Activated gamma-delta T cell (primary cell): ENCODE data around the gene KLF13.

Experiments
- DNase-seq: peaks from one replicate; lab custom pipeline; 2025; lab: John Stamatoyannopoulos, UW

Gene KLF13

DNA sequence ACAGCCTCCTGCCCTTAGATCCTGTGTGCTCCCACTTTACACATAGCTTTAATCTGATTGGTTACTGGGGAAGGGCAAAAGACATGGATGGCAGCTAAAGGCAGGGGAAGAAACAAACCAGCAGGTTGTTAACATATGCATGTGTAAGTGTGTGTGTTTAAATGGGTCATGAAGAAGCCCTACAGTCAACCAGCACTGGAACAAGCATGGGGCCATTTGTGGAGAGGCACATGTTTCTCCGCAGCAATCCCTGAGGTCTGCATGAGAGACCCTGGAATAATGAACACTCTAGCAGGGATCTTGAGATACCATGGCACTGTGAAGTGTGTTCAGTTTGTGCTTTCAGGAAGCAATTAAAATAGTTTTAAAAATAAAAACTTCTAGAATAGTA is 6.0 kb downstream of the KLF13 start:
- no peak for DNase-seq

DNA sequence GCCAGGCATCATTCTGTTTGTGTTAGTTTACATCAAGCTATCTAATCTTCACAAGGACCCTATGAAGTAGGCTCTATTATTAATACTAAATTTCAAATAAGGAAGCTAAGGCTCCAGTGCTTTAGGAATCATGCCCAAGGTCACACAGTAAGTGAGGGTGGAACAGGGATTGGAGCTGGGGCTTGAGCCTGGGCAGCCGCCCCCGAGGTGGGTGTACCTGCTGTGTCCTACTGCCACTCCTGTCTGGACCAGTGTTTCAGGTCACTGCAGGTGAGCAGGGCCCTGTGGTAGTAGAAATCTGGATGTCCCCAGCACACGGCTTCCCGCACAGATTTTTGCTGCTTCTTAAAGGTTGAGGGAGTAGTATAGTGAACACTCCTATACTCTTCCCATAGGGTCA is 6.5 kb downstream of the KLF13 start:
- DNase-seq = no peak

DNA sequence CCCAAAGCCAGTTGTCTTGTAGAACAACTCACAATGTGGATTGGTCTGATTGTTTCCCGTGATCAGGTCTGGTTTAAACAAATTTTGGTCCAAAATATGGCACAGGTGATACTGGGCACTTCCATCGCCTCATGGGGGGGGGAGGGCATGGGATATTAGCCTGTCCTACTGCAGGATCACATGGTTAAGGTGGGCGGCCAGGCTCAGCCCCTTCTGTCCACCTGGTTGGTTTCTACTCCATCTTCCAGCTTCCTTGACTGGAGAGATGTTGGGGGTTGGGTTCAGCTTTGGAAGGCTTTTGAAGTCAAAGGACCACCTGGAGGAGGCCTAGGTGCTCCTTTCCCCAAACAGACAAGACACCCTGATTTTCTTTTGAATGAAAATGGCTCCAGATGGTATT is 7.2 kb downstream of the KLF13 start:
- DNase-seq = no peak

DNA sequence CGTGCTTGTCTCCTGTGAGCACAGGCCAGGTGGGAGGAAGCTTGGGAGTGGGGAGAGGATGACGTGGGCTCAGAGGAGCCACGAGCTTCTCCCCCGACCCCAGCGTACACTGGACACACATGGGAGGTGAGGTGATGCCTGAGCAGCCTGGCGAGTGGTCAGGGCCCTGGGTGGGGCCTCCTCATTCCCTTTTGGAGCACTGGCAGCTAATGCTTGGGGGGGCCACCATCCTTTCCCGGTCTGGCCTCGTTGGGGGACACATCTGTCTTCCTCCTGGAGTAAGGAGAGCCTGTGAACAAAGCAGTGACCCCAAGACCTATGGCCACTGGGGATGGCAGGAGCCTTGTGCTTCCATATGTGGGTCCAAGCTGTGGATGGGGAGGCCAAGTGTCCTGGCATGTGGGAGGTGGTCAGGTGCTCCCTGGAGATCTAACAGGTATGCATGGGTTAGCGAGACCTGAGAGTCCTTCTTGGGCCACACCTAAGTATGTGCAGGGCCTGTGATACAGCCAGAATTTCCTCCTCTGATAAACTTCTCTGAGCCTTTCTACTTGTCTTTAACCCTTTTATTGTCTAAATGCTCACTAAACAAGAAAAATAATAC is 9.5 kb downstream of the KLF13 start:
- DNase-seq = no peak

DNA sequence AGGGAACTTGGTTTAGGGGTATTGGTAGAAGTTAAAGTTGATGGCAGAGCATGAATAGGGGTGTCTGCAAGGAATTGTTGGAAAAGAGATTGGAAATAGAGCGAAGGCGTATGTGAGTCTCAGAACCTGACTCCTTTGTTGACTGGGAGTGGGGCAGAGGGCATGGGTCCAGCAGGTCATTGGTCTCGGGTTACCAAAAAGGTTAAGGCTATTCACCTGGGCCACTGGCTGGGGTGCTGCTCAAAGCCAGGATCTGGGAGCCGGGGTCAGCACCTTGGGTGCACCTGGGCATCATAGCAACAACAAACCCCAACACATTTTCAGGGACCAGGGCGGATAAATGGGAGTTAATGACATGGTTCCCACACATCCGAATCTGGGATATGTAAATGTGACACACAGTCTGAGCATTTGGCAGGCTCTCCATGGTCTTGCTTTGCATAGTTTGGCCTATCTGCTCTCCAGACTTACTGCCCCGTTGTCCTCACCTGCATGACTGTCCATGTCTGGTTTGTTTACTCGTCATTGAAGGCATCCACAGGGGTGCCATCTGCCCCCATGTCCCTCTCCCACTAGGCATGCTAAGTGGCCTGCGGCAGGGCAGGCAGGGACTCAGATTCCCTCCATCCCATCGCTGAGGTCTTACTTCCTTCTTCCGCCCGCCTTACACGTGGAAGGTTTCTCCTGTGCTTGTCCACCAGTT is 10.1 kb downstream of the KLF13 start:
- no peak for DNase-seq

DNA sequence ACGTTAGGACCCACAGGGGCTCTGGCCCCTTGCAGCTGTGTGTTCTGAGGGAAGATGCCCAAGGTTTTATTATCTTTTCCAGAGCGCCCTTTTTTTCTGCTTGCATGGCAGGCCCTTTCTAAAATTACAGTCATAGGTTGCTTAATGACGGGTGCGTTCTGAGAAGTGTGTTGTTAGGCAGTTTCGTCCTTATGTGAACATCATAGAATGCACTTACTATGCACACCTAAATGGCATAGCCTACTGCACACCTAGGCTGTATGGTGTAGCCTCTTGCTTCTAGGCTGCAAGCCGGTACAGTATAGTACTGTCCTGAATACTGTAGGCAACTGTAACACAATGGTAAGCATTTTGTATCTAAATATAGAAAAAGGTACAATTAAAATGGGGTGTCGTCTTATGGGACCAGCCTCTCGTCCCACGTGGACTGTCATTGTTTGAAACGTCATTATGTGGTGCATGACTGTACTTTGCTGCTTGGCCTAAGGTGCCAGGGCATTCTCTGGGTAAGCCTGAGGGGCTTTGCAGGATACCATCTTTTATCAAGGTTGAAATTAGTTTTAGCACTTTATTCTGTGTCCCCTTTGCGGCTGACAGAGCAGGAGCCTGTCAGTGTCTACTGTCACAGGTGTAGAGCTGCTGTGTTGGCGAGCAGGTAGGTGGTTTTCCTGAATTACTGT is 10.9 kb downstream of the KLF13 start:
- DNase-seq = no peak

DNA sequence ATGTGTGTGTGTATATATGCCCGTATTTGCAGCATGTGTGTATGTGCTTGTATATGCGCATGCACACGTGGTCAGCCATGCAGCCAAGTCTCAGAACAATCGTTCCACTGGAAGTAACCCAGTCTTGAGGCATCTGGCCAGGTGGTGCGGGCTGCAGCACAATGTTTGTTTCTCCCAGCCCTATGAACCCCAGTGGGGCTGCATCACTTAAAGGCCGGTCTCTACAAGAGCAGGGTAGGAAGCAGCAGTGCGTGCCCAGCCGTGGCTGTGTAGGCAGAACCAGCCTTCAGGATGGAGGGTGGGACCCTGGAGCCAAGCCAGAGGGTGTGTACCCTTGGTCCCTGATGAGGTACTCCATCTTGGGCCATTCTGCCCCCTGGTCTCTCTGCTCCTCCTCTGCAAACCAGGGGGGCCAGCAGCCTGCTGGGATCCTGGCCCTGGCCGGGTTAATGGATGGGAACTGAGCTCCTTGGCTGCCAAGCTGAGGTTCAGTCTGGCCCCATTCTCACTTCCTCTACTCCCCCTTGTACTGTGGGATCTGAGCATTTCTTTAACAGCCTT is 11.8 kb downstream of the KLF13 start:
- DNase-seq = no peak

DNA sequence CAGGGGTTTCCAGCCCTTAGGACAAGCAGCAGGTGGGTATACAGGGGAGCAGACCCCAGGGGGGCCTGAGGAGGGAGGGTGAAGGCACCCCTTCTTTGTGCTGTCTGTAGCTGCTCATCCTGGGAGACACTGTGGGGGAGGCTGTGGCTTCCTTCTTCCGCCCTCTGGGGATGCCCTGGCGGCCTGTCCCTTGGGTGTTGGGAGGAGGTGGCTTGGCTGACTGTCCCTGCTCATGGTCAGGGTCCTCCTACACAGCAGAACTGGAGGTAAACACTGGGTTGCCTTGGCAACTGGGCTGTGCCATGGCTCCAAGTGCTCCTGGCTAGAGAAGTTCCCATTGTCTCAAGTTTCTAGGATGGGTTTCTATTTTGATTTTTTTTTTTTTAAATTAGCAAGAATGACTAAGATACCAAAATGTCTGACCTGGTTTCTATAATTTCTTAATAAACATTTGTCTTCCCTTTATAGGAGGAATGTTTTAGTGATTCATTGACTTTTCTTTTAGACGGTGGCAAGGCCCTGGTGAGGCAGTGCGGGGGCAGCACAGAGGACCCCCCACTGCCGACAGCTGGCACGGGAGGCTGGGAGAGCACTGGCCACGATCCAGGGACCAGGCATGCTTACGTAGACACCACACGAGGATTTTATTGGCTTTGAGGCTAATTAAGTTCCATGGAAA is 12.4 kb downstream of the KLF13 start:
- DNase-seq = no peak

DNA sequence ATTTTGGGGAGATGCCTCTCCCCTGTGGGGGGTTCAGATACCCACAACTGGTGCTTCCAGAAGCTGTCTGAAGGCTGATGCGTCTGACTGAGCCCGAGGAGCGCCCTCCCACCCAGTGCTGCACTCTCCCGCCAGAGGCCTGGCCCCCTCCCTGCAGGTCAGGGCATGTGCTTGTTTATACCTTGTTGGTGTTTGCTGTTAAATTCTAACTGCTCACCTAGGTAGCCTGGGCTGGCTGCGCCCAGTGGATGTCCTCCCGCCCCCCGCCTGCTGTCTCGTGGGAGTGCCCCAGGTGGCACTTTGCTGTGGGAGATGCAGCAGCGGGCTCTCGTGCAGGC is 12.9 kb downstream of the KLF13 start:
- no peak for DNase-seq

DNA sequence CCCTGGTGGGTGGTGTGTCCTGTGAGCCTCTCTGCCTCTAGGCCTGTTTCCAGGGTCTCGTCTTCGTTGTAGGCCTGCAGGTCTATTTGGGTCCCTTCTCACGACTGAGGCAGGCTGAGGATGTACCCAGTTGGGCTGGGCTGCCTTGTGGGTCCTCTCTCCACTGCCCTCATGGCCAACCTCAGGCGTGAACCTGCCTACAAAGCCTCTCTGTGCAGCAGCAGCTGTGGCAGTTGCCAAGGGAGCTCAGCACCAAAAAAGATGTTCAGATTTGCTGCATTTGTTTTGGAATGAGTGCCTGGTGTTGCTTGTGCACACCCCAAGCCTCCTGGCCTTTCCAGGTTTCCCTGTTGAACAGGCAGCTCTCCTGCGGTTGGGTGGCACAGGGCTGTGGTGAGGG is 13.4 kb downstream of the KLF13 start:
- no peak for DNase-seq

DNA sequence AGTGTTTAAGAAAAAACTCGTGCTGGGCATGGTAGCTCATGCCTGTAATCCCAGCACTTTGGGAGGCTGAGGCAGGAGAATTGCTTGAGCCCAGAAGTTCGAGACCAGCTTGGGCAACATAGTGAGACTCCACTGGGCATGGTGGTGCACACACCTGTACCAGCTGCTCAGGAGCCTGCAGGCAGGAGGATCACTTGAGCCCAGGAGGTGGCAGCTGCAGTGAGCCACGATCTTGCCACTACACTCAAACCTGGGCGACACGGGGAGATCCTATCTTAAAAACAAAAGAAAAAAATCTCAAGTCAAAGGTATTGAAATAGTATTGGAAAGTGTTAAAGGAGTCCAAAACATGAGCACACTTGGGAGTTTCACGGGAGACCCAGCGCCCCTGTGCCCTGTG is 14.0 kb downstream of the KLF13 start:
- DNase-seq = no peak

DNA sequence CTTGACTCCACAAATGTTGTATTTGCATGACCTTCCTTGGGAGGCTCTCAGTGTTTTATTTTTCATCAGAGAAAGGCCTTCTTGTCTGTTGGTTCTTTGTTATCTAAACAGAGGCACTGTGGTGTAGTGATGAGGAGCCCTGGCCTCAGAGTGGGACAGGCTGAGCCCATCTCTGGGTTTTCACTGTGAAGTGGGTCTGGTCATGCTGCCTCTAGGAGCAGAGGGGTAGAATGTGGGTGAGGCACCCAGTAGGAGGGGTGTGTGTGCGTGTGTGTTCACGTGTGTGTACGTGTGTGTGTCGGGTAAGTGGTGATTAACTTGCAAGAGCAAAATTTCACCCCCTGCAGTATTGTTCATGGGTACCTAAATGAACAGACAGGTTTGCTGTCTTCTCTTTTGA is 14.4 kb downstream of the KLF13 start:
- DNase-seq = no peak

DNA sequence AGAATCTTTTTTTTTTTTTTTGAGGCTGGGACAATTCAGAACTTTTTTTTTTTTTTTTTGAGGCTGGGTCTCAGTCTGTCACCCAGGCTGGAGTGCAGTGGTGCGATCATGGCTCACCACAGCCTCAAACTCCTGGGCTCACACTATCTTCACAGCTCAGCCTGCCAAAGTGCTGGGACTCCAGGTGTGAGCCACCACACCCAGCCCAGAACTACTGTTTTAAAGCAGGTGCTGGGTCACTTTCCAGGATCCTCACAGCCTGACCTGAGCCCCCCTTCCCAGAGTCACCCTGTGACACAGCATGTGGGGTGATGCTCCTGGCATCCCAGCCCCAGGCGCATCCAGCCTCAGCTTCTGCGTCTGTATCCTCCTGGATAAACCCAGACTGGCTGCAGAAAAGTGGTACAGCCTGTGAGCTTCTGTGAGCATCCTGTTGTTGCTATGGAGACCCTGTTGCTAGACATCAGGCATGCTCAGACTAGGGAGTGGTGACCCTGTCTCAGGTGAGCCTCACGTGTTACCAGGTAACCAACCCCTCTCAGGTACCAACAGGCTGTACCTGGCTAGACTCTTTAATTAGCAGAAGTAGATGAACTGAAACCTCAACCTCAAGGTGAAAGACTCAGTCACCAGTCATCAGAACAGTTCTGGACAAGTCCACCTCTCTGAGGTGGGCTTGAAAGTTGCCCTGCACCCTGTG is 15.0 kb downstream of the KLF13 start:
- DNase-seq = no peak

DNA sequence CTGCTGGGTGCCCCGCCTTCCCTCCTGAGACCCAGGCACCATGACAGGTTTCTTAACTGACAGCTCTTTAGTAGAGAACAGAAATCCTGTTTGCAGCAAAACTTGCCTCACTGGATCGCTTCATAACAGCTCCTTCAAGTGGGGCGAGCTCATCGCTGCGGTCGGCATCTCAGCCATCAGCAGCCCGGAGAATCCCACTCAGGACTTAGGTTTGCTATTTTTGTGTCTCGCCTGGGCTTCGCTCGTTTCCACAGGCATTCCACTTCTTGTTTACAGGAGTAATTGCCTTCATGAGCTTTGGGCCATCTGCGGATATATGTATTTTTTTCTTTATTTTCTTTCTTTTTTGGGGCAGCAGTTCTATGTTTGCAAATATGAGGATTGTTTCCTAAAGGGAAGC is 15.7 kb downstream of the KLF13 start:
- DNase-seq = no peak

DNA sequence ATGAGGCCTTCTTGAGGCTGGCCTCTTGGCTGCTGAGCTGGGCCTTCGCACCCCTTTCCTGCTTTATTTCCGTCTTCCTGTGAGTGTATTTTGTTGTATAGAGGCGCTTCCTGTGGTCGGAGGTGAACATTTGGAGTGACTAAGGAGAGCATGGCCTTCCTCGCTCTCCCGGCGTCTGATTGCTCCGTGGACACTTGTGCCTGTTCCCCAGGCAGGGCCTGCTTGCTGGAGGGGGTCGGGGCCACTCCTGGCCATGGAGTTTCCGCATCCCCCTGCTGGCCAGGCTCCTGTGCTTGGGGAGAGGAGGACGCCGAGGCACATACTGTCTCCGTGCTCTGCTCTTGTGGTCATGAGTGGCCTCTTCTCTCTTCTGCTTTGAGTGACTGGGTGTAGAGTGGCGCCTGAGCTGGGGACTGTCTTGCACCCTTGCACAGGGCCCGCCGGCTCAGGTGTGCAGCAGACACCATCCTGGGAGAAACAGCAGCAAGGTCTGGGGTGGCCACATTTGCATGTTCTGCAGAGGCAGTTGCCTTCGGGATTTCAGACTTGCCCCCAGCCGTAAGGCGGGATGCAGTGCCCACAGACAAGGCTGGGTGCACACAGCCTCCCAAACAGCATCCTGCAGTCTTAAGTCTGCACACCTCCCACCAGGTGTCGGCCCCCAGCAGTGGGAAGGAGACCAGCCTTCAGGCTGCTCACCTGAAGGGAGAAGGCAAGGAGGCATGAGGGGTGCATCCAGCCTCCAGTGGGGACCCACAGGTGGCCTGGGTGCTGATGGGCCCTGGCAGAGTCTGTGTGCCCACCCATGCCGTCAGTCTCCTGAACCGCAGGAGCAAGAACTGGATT is 16.4 kb downstream of the KLF13 start:
- DNase-seq = no peak

DNA sequence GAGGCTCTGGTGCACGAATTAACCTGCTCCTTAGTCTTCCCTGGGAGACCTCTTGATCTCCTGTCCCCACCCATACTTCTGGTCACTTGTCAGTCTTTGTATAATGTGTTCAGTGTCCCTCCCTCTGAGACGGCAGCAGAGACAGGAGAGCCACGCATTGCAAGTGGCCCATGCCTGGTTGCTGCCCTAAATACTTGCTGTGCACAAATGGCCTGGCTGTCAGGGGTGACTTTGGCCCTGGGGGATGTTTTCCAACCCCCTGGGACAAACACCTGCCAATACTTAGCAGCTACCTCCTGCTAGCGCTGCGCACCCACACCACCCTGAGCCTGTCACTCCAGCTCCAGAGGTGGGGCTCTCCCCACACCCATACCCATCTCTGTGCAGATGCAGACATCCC is 17.2 kb downstream of the KLF13 start:
- DNase-seq = no peak

DNA sequence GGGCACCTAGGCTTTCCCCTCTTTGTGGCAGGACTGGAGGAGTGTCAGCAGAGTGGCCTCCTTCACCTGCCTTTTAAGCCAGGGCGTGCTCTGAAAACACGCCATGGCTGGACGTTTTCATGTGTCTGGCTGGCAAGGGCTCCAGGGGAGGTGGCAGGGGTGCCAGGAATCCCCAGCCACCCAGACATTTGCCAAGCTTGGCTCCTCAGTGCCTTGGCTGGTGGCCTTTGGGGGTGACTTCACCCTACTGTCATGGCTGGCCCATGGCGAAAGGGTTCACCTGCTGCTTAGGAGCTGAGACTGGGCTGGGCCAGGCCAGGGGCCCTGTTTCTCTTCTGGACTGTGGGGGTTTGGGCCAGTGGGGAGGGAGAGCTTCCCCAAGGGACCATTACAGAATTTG is 17.6 kb downstream of the KLF13 start:
- no peak for DNase-seq

DNA sequence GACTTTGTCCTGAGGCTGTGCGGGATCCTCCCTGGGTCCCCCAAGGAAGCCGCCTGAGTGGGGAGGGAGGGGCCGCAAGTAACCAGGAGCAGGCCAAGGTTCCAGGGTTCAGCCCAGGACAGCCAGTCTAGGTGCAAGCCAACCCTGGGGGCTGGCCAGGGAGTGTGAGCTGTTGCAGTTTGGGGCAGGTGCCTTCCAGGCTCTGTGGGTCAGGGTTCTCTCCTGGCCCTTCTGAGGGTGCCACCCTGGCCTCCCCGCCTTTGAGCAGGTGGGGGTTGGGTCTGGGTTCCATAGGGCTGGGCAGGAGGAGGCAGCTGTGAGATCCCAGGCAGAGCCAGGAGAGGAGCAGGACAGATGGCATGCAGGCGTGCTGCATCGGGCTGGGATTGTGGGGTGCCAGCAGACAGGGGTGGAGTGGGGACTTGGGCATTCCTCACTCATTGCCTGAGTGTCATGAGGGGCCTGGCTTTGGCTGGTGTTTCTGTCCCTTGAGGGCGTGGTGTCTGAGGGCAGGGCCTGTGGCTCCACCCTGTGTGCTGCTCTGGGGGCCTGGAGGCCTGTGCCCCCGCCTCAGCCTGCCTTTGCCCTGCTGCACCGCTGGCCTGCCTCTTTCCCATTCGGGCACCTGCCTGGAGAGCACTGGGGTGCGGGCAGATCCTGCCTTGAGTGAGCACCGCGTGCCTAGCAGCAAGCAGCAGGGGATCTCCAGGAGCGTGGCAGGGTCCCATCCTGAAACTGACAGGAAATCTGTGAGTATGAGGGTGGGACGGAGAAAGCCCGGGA is 18.4 kb downstream of the KLF13 start:
- no peak for DNase-seq

DNA sequence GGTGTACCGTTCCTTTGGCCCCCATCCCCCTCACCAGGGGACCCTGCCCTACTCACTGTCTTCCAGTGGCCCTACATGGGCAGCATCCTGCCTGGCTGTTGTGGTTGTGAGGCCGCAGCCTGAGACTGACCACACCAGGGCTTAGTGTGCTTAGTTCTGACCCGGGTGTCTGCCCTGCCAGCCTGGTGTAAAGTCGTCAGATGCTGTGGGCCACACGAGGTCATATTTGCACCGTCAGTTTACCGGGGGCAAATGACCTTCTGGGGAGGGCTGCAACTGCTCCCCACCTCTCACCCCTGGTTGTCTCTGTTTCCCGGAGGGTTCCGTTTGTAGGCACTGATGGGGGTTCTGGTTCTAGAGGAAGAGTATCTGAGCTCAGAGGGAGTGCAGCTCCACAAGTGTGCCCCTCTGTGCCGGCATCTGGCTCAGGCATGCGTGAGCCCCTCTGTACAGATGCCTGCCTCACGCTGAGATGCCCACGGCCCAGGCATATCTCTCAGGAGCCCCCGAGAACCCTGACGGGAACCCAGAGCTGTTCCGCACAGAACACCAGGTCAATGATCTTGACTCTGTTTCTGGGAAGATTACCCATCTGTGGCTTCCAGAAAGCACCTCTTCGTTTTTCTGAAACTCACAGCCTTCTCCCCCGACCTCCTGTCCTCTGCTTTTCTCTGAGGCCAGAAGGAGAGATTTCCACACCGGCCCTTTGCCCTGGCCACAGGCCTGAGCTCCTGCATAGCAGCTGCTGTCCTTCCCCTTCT is 19.2 kb downstream of the KLF13 start:
- DNase-seq = no peak
